ENCODE results near the gene PRSS36. TPM values are rescaled to one million over a fixed set of nuclear protein-coding genes. Genes with fewer than 3 reads are reported as not detected.

PRSS36 gene
- polyA plus RNA-seq, 1 donor from 2014 or later: 2.0 TPM

GRCh38 chr16:31133046-31133501, 16.8 kb downstream of the PRSS36 start:
- no peaks in the 10 kb centered on the region for H4K20me1 ChIP-seq (ENCODE audit: insufficient read depth)
- H2AFZ ChIP-seq (ENCODE audit: low read depth, low read length): no peak overlapping the region
- no peak overlapping the region for H3K4me2 ChIP-seq (ENCODE audit: low read length)
- no peaks in the 10 kb centered on the region for H3K27me3 ChIP-seq (ENCODE audit: insufficient read depth, low read depth, low read length)
- no peaks in the 10 kb centered on the region for H3K79me2 ChIP-seq (replicated peaks; ENCODE audit: insufficient read depth, low read length)
- H3K9me3 ChIP-seq (ENCODE audit: low read length): no peaks in the 10 kb centered on the region
- no peaks in the 10 kb centered on the region for H3K36me3 ChIP-seq (ENCODE audit: insufficient read depth, low read length)
- H3F3A ChIP-seq (ENCODE audit: insufficient read depth, low read length, poor library complexity, severe bottlenecking): no peaks in the 10 kb centered on the region
- TF ChIP-seq RAD21 (conservative IDR thresholded peaks at IDR 0.05): no peak
- no peak for TF ChIP-seq EZH2 (IDR thresholded peaks at IDR 0.05; ENCODE audit: borderline replicate concordance, insufficient read depth, low read length, poor library complexity, severe bottlenecking)
- TF ChIP-seq EP300 (conservative IDR thresholded peaks at IDR 0.05; ENCODE audit: poor library complexity, severe bottlenecking): no peak
- TF ChIP-seq CTCF (IDR thresholded peaks at IDR 0.05; ENCODE audit: poor library complexity, severe bottlenecking): no peak
- TF ChIP-seq POLR2AphosphoS5 (IDR thresholded peaks at IDR 0.05): no peak
- no peaks in the 10 kb centered on the region for H3K9me2 ChIP-seq (ENCODE audit: insufficient read depth, low read length)
- H3K4me3 ChIP-seq (ENCODE audit: low read length): no peak overlapping the region
- H3K27ac ChIP-seq (ENCODE audit: low read length): no peak overlapping the region
- no peak overlapping the region for H3K9ac ChIP-seq (ENCODE audit: low read length)

DNA sequence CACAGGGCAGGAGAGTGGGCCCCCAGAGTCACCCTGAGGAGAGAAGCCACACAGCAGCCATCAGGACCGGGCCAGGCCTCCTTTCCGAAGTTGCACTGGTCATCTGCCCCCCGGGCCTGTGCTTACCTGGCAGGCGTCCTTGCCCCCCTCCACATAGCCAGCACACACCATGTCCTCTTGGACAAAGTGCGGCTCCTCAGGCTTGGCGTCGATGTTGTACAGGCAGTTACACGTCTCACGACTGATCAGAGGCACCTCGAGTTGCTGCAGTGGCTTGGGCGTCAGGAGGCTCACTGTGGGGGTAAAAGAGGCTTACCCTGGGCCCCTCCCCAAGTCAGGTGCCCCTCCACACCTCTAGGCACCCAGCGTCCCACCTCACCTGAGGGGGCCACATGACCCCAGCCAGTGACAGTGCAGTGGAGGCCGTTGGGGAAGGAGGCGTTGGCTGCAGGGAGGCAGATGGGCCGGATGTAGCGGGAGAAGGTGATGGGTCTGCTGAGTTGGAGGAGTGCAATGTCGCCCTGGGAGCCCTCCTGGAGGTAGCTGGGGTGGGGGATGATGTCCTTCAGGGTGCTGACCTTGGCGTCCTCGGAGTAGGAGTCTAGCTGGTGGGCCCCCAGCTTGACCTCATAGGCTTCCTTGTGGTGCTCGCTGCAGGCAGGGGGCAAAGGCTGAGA, 17.4 kb downstream of the PRSS36 start:
- Histone ChIP-seq H3K79me2 (replicated peaks; ENCODE audit: insufficient read depth, low read length) (no peaks in the 10 kb centered on the region), H3K27me3 (ENCODE audit: insufficient read depth, low read depth, low read length) (no peaks in the 10 kb centered on the region), H2AFZ (ENCODE audit: low read depth, low read length) (no peak overlapping the region), H3K36me3 (ENCODE audit: insufficient read depth, low read length) (no peaks in the 10 kb centered on the region), H3K9ac (ENCODE audit: low read length) (no peak overlapping the region), H3K9me3 (ENCODE audit: low read length) (no peaks in the 10 kb centered on the region), H3K4me2 (ENCODE audit: low read length) (no peak overlapping the region), H3K4me3 (ENCODE audit: low read length) (no peak overlapping the region), H3F3A (ENCODE audit: insufficient read depth, low read length, poor library complexity, severe bottlenecking) (no peaks in the 10 kb centered on the region), H3K27ac (ENCODE audit: low read length) (no peak overlapping the region), H3K9me2 (ENCODE audit: insufficient read depth, low read length) (no peaks in the 10 kb centered on the region), H4K20me1 (ENCODE audit: insufficient read depth) (no peaks in the 10 kb centered on the region)
- TF ChIP-seq SMC3 (conservative IDR thresholded peaks at IDR 0.05; ENCODE audit: poor library complexity) (no peak), MXI1 (conservative IDR thresholded peaks at IDR 0.05; ENCODE audit: poor library complexity, severe bottlenecking) (no peak), TAF1 (IDR thresholded peaks at IDR 0.05; ENCODE audit: low read depth) (no peak), POLR2AphosphoS5 (IDR thresholded peaks at IDR 0.05) (no peak), EZH2 (IDR thresholded peaks at IDR 0.05; ENCODE audit: borderline replicate concordance, insufficient read depth, low read length, poor library complexity, severe bottlenecking) (no peak), RAD21 (conservative IDR thresholded peaks at IDR 0.05) (no peak), CTCF (IDR thresholded peaks at IDR 0.05; ENCODE audit: poor library complexity, severe bottlenecking) (no peak), EP300 (conservative IDR thresholded peaks at IDR 0.05; ENCODE audit: poor library complexity, severe bottlenecking) (no peak)
- TF ChIP-seq, protein P1, sequence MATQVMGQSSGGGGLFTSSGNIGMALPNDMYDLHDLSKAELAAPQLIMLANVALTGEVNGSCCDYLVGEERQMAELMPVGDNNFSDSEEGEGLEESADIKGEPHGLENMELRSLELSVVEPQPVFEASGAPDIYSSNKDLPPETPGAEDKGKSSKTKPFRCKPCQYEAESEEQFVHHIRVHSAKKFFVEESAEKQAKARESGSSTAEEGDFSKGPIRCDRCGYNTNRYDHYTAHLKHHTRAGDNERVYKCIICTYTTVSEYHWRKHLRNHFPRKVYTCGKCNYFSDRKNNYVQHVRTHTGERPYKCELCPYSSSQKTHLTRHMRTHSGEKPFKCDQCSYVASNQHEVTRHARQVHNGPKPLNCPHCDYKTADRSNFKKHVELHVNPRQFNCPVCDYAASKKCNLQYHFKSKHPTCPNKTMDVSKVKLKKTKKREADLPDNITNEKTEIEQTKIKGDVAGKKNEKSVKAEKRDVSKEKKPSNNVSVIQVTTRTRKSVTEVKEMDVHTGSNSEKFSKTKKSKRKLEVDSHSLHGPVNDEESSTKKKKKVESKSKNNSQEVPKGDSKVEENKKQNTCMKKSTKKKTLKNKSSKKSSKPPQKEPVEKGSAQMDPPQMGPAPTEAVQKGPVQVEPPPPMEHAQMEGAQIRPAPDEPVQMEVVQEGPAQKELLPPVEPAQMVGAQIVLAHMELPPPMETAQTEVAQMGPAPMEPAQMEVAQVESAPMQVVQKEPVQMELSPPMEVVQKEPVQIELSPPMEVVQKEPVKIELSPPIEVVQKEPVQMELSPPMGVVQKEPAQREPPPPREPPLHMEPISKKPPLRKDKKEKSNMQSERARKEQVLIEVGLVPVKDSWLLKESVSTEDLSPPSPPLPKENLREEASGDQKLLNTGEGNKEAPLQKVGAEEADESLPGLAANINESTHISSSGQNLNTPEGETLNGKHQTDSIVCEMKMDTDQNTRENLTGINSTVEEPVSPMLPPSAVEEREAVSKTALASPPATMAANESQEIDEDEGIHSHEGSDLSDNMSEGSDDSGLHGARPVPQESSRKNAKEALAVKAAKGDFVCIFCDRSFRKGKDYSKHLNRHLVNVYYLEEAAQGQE (IDR thresholded peaks at IDR 0.05; ENCODE audit: borderline replicate concordance): no peak

Measured in neural cell (in vitro differentiated cells).